CD4-positive, alpha-beta T cell treated with Interleukin-6 for 4 hours (primary cell): ENCODE measurements around the gene CCDC191.

Experiments
- DNase-seq: peaks from one replicate; pipeline ENCODE4 v3.0.0-alpha.2; 2020; ENCODE audit warnings: mixed read lengths

Gene CCDC191

GRCh38 chr3:114052216-114052615 lies 4.1 kb downstream of the CCDC191 start:
- no peak for DNase-seq

GRCh38 chr3:114043205-114043604 lies 13.1 kb downstream of the CCDC191 start:
- DNase-seq: no peak

- no peak for DNase-seq
Observed at GRCh38 chr3:114035896-114036295, 20.4 kb downstream of the CCDC191 start.

- DNase-seq: no peak
Observed at GRCh38 chr3:114034787-114035545, 21.4 kb downstream of the CCDC191 start.

- no peak for DNase-seq
Observed at GRCh38 chr3:114034211-114034610, 22.1 kb downstream of the CCDC191 start.

GRCh38 chr3:114033721-114034120 lies 22.6 kb downstream of the CCDC191 start:
- no peak for DNase-seq

GRCh38 chr3:114026331-114026730 lies 30.0 kb downstream of the CCDC191 start:
- DNase-seq: no peak

- DNase-seq: no peak
Observed at GRCh38 chr3:114025451-114025850, 30.9 kb downstream of the CCDC191 start.

- no peak for DNase-seq
Observed at GRCh38 chr3:114022145-114022802, 34.1 kb downstream of the CCDC191 start.

GRCh38 chr3:114020907-114021306 lies 35.4 kb downstream of the CCDC191 start:
- DNase-seq: no peak

GRCh38 chr3:114019486-114019885 lies 36.8 kb downstream of the CCDC191 start:
- DNase-seq: no peak

GRCh38 chr3:114014211-114014610 lies 42.1 kb downstream of the CCDC191 start:
- no peak for DNase-seq

GRCh38 chr3:114011059-114011797 lies 45.1 kb downstream of the CCDC191 start:
- DNase-seq: no peak

GRCh38 chr3:114005481-114005880 lies 50.8 kb downstream of the CCDC191 start:
- DNase-seq: no peak

- DNase-seq: no peak
Observed at GRCh38 chr3:113985541-113985940, 70.8 kb downstream of the CCDC191 start.

GRCh38 chr3:113983544-113983943 lies 72.8 kb downstream of the CCDC191 start:
- no peak for DNase-seq

GRCh38 chr3:113981803-113982202 lies 74.5 kb downstream of the CCDC191 start:
- DNase-seq: no peak

GRCh38 chr3:113979916-113980315 lies 76.4 kb downstream of the CCDC191 start:
- no peak for DNase-seq

- no peak for DNase-seq
Observed at GRCh38 chr3:113977822-113978221, 78.5 kb downstream of the CCDC191 start.

GRCh38 chr3:113968986-113969385 lies 87.3 kb downstream of the CCDC191 start:
- DNase-seq: no peak

GRCh38 chr3:113966172-113966571 lies 90.2 kb downstream of the CCDC191 start:
- no peak for DNase-seq

- no peak for DNase-seq
Observed at GRCh38 chr3:113963879-113964278, 92.4 kb downstream of the CCDC191 start.

- DNase-seq: no peak
Observed at GRCh38 chr3:113954091-113954685, 102.1 kb downstream of the CCDC191 start.
